ENCODE measurements around the gene IRS2.

Gene IRS2

DNA sequence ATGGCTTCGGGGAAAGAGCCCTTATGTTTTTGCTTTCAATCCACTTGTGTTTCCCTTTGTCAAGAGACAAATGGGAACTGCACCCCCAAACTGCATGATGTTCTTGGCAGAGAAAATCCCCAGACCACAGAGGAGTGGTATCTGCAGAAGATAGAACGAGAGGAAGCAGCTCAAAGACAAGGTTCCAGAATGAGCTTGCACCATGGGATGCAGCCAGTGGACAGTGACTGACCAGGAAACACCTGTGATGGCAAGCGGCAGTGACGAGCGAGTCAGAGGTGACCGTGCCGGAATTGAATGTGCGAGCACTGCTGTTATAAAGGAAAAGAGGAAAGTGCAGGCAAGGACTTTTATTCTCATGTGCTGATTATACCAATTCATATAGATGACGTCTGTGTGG lies 46.3 kb downstream of the IRS2 start:
- TF ChIP-seq, protein P1, sequence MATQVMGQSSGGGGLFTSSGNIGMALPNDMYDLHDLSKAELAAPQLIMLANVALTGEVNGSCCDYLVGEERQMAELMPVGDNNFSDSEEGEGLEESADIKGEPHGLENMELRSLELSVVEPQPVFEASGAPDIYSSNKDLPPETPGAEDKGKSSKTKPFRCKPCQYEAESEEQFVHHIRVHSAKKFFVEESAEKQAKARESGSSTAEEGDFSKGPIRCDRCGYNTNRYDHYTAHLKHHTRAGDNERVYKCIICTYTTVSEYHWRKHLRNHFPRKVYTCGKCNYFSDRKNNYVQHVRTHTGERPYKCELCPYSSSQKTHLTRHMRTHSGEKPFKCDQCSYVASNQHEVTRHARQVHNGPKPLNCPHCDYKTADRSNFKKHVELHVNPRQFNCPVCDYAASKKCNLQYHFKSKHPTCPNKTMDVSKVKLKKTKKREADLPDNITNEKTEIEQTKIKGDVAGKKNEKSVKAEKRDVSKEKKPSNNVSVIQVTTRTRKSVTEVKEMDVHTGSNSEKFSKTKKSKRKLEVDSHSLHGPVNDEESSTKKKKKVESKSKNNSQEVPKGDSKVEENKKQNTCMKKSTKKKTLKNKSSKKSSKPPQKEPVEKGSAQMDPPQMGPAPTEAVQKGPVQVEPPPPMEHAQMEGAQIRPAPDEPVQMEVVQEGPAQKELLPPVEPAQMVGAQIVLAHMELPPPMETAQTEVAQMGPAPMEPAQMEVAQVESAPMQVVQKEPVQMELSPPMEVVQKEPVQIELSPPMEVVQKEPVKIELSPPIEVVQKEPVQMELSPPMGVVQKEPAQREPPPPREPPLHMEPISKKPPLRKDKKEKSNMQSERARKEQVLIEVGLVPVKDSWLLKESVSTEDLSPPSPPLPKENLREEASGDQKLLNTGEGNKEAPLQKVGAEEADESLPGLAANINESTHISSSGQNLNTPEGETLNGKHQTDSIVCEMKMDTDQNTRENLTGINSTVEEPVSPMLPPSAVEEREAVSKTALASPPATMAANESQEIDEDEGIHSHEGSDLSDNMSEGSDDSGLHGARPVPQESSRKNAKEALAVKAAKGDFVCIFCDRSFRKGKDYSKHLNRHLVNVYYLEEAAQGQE (IDR thresholded peaks at IDR 0.05; ENCODE audit: insufficient read depth in 1 of 2, low read depth in 2 of 2, low read length in 2 of 2) = no peak
- TF ChIP-seq SIN3A (IDR thresholded peaks at IDR 0.05; ENCODE audit: borderline replicate concordance, insufficient read depth, low read length) (no peak), FOXP2 (optimal IDR thresholded peaks at IDR 0.05; ENCODE audit: borderline replicate concordance, extremely low read depth, extremely low read length, insufficient read depth) (no peak), POLR2AphosphoS5 (IDR thresholded peaks at IDR 0.05; ENCODE audit: low read depth, low read length) (no peak), TAF1 (IDR thresholded peaks at IDR 0.05; ENCODE audit: borderline replicate concordance, insufficient read depth, low read length) (no peak)

DNA sequence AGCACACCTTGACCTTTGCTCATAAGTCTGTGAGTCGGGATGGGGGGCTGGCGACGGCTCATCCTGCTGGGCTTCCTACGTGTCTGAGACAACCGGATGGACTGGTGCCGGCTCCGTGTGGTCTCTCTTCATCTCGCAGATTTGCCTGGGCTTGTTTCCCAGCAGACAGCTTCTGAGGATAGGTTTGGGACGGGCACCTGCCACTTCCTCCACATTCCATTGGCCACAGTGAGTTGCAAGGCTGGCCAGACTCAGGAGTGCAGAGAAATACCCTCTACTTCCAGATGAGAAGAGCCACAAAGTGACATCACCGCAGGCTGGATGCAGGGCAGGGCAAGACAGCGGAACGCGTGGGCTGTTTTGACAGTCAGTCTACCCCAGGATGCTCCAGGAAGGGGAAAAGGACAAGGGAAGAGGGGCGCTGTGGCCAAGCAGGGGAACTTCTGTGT lies 48.1 kb downstream of the IRS2 start:
- TF ChIP-seq, protein P1 (IDR thresholded peaks at IDR 0.05; ENCODE audit: insufficient read depth in 1 of 2, low read depth in 2 of 2, low read length in 2 of 2) = no peak
- TF ChIP-seq TAF1 (IDR thresholded peaks at IDR 0.05; ENCODE audit: borderline replicate concordance, insufficient read depth, low read length) = no peak
- TF ChIP-seq SIN3A (IDR thresholded peaks at IDR 0.05; ENCODE audit: borderline replicate concordance, insufficient read depth, low read length) = no peak
- TF ChIP-seq POLR2AphosphoS5 (IDR thresholded peaks at IDR 0.05; ENCODE audit: low read depth, low read length) = no peak

DNA sequence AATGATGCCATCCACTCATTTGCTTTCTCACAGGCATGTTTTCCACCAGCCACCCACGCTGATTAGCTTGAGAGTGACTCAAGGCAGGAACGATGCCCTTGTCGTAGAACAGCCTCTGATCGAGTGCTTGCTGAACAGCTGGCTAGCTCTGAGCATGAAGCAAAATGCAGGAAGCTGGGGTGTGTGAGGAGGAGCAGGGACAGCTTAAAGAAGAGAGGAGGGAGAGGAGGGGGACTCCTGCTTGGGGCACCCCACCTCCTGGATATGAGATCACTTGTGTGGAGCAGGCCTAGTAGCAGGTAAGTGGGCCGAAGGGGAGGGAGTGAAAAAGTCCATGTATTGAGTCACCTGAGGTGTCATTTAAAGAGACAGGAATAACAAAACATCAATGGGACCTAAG lies 48.8 kb downstream of the IRS2 start:
- TF ChIP-seq POLR2AphosphoS5 (IDR thresholded peaks at IDR 0.05; ENCODE audit: low read depth, low read length) = no peak
- TF ChIP-seq, protein P1 (IDR thresholded peaks at IDR 0.05; ENCODE audit: insufficient read depth in 1 of 2, low read depth in 2 of 2, low read length in 2 of 2) = no peak
- TF ChIP-seq TAF1 (IDR thresholded peaks at IDR 0.05; ENCODE audit: borderline replicate concordance, insufficient read depth, low read length) = no peak
- TF ChIP-seq SIN3A (IDR thresholded peaks at IDR 0.05; ENCODE audit: borderline replicate concordance, insufficient read depth, low read length) = no peak
- no peak for TF ChIP-seq FOXP2 (optimal IDR thresholded peaks at IDR 0.05; ENCODE audit: borderline replicate concordance, extremely low read depth, extremely low read length, insufficient read depth)

DNA sequence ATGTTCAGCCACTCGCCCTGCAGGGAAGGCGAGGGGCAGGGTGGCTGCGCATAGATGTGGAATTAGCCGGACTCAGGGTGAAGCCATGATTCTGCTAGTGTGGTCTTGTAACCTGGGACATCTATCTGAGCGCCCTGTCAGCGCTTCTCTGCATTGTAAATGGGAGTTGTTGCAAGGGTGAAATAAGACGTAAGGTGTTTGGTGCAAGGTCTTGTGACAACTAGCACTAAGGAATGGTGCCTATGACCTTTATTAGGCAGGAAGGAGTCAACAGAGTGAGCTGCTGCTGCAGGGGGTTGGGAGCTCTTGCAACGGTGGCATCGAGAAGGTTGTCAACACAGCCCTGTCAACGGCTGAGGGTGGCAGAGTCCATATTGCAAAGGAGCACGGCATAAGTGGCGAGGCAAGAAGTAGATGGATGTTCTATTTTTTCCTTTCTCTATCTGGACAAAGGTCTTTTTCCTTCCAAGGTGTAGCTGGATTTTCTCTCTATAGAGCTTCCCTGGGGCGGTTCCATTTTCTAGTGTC lies 49.3 kb downstream of the IRS2 start:
- TF ChIP-seq SIN3A (IDR thresholded peaks at IDR 0.05; ENCODE audit: borderline replicate concordance, insufficient read depth, low read length) (no peak), FOXP2 (optimal IDR thresholded peaks at IDR 0.05; ENCODE audit: borderline replicate concordance, extremely low read depth, extremely low read length, insufficient read depth) (no peak), POLR2AphosphoS5 (IDR thresholded peaks at IDR 0.05; ENCODE audit: low read depth, low read length) (no peak), TAF1 (IDR thresholded peaks at IDR 0.05; ENCODE audit: borderline replicate concordance, insufficient read depth, low read length) (no peak)
- TF ChIP-seq, protein P1 (IDR thresholded peaks at IDR 0.05; ENCODE audit: insufficient read depth in 1 of 2, low read depth in 2 of 2, low read length in 2 of 2) = no peak
